Esophagus muscularis mucosa (tissue), 4 donors: ENCODE data around the gene ALDH16A1. TPM values are rescaled to one million over a fixed set of nuclear protein-coding genes. Genes with fewer than 3 reads are reported as not detected.

ENCODE experiments used
- DNase-seq: peaks from one replicate; pipeline ENCODE4 v3.0.0-alpha.2; 2017; ENCODE audit errors: extremely low spot score
- H3K27ac ChIP-seq, 4 donors: fragments of 200-600 bp; sonication (generic); replicated peaks in 1 of 4; 1 replicate in 3 of 4; 2 replicates in 1 of 4; pipeline ENCODE4 v1.5.1; 2016 to 2019; ENCODE audit warnings: mild to moderate bottlenecking in 1 of 4
- H3K27me3 ChIP-seq, 4 donors: fragments of 200-600 bp; sonication (generic); one replicate each; pipeline versions ENCODE4 v1.5.1 to v1.6.0; 2016 to 2019
- H3K36me3 ChIP-seq, 4 donors: fragments of 200-600 bp; sonication (generic); one replicate each; pipeline ENCODE4 v1.5.1; 2016 to 2019
- H3K4me1 ChIP-seq, 4 donors: fragments of 200-600 bp; sonication (generic); one replicate each; pipeline ENCODE4 v1.5.1; 2016 to 2019
- H3K4me3 ChIP-seq, 4 donors: fragments of 200-600 bp; sonication (generic); 1 replicate in 2 of 4; 2 replicates in 2 of 4; pipeline ENCODE4 v1.5.1; 2016 to 2019; ENCODE audit warnings: mild to moderate bottlenecking in 4 of 4, moderate library complexity in 1 of 4
- H3K9me3 ChIP-seq, 4 donors: fragments of 200-600 bp; sonication (generic); 1 replicate in 3 of 4; 2 replicates in 1 of 4; pipeline ENCODE4 v1.5.1; 2016 to 2019
- EP300 ChIP-seq: sonication (generic); formaldehyde crosslinking; IDR thresholded peaks from one replicate; pipeline ENCODE4 v1.6.1; 2017; ENCODE audit warnings: antibody characterized with exemption
- POLR2A ChIP-seq: fragments of 450-650 bp; IDR thresholded peaks from one replicate; pipeline ENCODE4 v1.6.1; 2017; ENCODE audit warnings: antibody characterized with exemption, moderate library complexity, mild to moderate bottlenecking, low read depth
- POLR2AphosphoS5 ChIP-seq, 2 donors: sonication (generic); formaldehyde crosslinking; IDR thresholded peaks; one replicate each; pipeline ENCODE4 v1.6.1; 2017; ENCODE audit warnings: antibody characterized with exemption in 2 of 2
- WGBS: methylation state at CpG from one replicate; pipeline ENCODE4 v1.1.5; 2018; 5-methylcytosine and 5-hydroxymethylcytosine counted together
- intact Hi-C: fragments of 100-400 bp; cut with DNase I; formaldehyde crosslinking; loops from one replicate; pipeline ENCODE4 v1.15.1; 2023
- total RNA-seq, 4 donors: library from RNA; depleted of rRNA; stranded (reverse); fragments of >200 nt; gene quantifications; one replicate each; pipeline versions ENCODE4 v1.1.0 to v1.2.1, GENCODE V29; 2016
- TF ChIP-seq, protein P1 (sequence below), 3 experiments: fragments of 200-600 bp in 2 of 3; fragments of 450-650 bp in 1 of 3; sonication (generic) in 2 of 3; IDR thresholded peaks; one replicate each; pipeline ENCODE4 v1.5.1; 2017 to 2019; ENCODE audit warnings: antibody characterized with exemption in 3 of 3, mild to moderate bottlenecking in 2 of 3, moderate library complexity in 1 of 3

Gene ALDH16A1
- total RNA-seq, 4 donors from 2014 or later: 22.1 to 29.1 (median 26.2) TPM

- Histone ChIP-seq H3K4me1 (peaks cover 23 to 32% (median 28%) of the 10 kb centered on the region in 4 donors), H3K27me3 (peaks cover 0 to 98% (median 44%) of the 10 kb centered on the region in 4 donors), H3K27ac (no peak overlapping the region), H3K36me3 (no peaks in the 10 kb centered on the region), H3K4me3 (no peak overlapping the region), H3K9me3 (no peaks in the 10 kb centered on the region)
- intact Hi-C loops: no loop called here
- WGBS: 87% methylated on average over 2 of the region's 2 CpGs
- TF ChIP-seq POLR2AphosphoS5 (IDR thresholded peaks at IDR 0.05): no peak
- TF ChIP-seq, protein P1, sequence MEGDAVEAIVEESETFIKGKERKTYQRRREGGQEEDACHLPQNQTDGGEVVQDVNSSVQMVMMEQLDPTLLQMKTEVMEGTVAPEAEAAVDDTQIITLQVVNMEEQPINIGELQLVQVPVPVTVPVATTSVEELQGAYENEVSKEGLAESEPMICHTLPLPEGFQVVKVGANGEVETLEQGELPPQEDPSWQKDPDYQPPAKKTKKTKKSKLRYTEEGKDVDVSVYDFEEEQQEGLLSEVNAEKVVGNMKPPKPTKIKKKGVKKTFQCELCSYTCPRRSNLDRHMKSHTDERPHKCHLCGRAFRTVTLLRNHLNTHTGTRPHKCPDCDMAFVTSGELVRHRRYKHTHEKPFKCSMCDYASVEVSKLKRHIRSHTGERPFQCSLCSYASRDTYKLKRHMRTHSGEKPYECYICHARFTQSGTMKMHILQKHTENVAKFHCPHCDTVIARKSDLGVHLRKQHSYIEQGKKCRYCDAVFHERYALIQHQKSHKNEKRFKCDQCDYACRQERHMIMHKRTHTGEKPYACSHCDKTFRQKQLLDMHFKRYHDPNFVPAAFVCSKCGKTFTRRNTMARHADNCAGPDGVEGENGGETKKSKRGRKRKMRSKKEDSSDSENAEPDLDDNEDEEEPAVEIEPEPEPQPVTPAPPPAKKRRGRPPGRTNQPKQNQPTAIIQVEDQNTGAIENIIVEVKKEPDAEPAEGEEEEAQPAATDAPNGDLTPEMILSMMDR (IDR thresholded peaks at IDR 0.05): no peak
- no peak for TF ChIP-seq EP300
- no peak for TF ChIP-seq POLR2A
- no peak for DNase-seq
Measured at GRCh38 chr19:49419173-49419572, 33.9 kb upstream of the ALDH16A1 start.

DNA sequence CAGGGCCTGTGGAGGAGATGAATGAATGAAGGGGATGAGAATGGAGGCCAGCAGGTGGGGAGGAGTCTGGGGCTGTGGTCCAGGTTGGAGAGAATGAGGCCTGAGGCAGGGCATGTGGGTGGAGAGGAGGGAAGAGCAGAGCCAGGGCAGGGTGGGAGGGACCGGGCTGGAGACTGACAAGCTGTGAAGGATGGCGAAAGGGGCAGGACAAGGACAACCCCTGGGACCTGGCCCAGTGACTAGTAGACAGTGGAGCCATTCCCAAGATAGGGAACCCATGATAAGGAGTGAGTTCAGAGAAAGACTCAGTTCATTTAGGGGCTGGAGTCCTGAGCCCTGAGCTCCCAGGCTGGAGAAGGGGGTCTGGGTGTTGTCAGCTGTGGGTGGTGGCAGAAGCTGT, 32.8 kb upstream of the ALDH16A1 start:
- no peak overlapping the region for H3K27ac ChIP-seq
- no peak for DNase-seq
- intact Hi-C loops: no loop called here
- H3K27me3 ChIP-seq: peaks cover 0 to 99% (median 53%) of the 10 kb centered on the region in 4 donors
- no peaks in the 10 kb centered on the region for H3K36me3 ChIP-seq
- H3K4me1 ChIP-seq: peaks cover 23 to 32% (median 28%) of the 10 kb centered on the region in 4 donors
- WGBS: 71% methylated on average over 2 of the region's 2 CpGs
- H3K4me3 ChIP-seq: no peak overlapping the region
- no peaks in the 10 kb centered on the region for H3K9me3 ChIP-seq
- no peak for TF ChIP-seq POLR2A
- no peak for TF ChIP-seq EP300
- TF ChIP-seq, protein P1 (IDR thresholded peaks at IDR 0.05): no peak
- no peak for TF ChIP-seq POLR2AphosphoS5 (IDR thresholded peaks at IDR 0.05)

- intact Hi-C loops: no loop called here
- no peak overlapping the region for H3K27ac ChIP-seq
- TF ChIP-seq, protein P1 (IDR thresholded peaks at IDR 0.05): no peak
- TF ChIP-seq POLR2AphosphoS5 (IDR thresholded peaks at IDR 0.05): no peak
- TF ChIP-seq EP300: no peak
- no peak for TF ChIP-seq POLR2A
- WGBS: 10% methylated on average over 36 of the region's 48 CpGs
- no peaks in the 10 kb centered on the region for H3K9me3 ChIP-seq
- peaks cover 0 to 99% (median 63%) of the 10 kb centered on the region in 4 donors for H3K27me3 ChIP-seq
- peak overlapping the region; percentile 5 to 42 (median 19) for H3K4me3 ChIP-seq
- no peaks in the 10 kb centered on the region for H3K36me3 ChIP-seq
- DNase-seq: no peak
- peaks cover 23 to 36% (median 31%) of the 10 kb centered on the region in 4 donors for H3K4me1 ChIP-seq
Measured at GRCh38 chr19:49421039-49421877, 31.8 kb upstream of the ALDH16A1 start.

DNA sequence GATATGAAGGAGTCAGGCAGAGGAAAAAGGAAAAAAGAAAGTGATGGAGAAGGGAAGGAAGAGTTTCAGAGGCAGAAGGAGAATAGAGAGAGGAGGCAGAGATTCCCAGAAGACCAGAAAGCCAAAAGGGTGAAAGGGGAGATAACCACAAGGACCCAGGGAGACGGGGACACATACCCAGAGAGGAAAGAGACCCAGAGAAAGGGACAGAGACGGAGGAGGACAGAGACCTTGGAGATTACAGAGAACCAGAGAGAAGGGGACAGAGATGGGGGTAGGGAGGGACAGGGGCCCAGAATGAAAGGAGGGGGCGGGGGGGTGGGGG, 31.2 kb upstream of the ALDH16A1 start:
- H3K4me1 ChIP-seq: peaks cover 23 to 37% (median 32%) of the 10 kb centered on the region in 4 donors
- TF ChIP-seq POLR2A (no peak), EP300 (no peak), POLR2AphosphoS5 (IDR thresholded peaks at IDR 0.05) (no peak)
- TF ChIP-seq, protein P1 (IDR thresholded peaks at IDR 0.05): no peak
- 23% methylated on average over 3 of the region's 3 CpGs for WGBS
- no peak overlapping the region for H3K27ac ChIP-seq
- peak overlapping the region in 1 of 4 donors; percentile 26 for H3K4me3 ChIP-seq
- no peak for DNase-seq
- intact Hi-C loops: no loop called here
- H3K27me3 ChIP-seq: peaks cover 0 to 99% (median 68%) of the 10 kb centered on the region in 4 donors
- no peaks in the 10 kb centered on the region for H3K36me3 ChIP-seq
- H3K9me3 ChIP-seq: no peaks in the 10 kb centered on the region
